Stimulated activated CD4-positive, alpha-beta T cell treated with anti-CD3 and anti-CD28 coated beads, Interleukin-2, amount 100 ng/mL, for 4 hours (primary cell): ENCODE data around the gene PYM1.
A peak's percentile ranks its signal among the peaks of the same experiment; 100 is the strongest.

Experiments used
- DNase-seq: peaks from one replicate; pipeline ENCODE4 v3.0.0-alpha.2; 2020; ENCODE audit warnings: low read depth

Gene PYM1

DNA sequence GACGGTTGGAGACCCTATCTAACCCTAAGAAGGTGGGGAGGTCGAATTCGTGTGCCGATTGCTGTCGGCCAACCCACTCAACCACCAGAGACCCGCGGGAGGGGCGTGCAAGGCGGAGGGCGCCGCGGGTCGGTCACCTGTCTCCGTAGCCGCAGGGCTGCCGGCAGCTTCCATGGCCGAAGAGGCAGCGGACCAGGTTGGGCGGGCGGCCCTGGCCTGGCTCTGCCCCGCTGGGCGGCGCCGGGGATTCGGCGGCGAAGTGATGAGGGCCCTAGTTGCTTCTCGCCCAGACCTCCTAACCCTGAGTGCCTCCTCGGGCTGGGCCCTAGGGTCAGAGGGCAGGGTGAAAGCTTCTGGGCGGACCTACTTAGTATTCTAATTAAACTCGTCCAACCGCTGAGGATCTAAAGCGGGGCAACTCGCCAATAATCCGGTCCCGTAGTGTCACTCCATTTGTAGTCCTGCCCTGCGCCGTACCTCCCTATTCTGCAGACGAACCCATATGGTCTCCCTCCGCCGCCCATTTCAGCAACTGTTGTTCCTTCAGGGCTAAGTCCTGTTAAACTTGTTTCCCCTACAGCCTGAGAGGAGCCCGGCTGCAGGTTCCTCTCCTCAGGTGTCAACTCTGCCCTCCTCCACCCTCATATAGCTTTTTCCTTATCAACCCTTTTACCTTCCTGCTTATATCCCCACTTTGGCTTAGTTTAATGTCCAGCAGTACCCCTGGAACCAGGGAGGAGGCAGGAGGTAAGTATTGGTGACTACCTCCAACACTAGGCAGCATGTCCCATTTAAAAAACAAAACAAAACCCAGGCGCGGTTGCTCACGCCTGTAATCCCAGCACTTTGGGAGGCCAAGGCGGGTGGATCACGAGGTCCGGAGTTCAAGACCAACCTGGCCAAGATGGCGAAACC is at the start of gene PYM1:
PYM1 (minus strand) TSS at position 307 of the 915 bp plus-strand sequence; CDS start at position 174, 133 bp downstream.
- peak; percentile 16 for DNase-seq

DNA sequence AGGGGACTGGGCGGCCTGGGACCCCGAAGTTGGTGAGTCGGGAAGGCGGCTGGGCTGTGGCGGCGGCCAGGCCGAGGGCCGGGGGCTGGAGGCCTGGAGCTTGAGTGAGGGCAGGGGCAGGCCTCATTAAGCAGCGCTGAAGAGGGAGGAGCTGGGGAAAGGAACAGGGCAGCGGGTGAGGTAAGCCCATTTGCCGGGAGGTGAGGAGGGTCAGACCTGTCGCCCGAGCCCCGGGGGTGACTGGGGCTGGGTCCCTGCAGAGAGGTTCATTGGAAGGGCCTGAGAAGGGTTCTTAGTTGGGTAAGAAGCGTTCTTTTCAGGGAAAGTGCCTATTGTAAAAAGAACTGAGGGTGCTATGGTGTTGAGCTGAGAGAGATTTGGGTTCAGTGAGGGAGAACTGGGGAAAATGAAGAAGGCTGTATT is 46.6 kb upstream of the PYM1 start:
- DNase-seq: no peak

DNA sequence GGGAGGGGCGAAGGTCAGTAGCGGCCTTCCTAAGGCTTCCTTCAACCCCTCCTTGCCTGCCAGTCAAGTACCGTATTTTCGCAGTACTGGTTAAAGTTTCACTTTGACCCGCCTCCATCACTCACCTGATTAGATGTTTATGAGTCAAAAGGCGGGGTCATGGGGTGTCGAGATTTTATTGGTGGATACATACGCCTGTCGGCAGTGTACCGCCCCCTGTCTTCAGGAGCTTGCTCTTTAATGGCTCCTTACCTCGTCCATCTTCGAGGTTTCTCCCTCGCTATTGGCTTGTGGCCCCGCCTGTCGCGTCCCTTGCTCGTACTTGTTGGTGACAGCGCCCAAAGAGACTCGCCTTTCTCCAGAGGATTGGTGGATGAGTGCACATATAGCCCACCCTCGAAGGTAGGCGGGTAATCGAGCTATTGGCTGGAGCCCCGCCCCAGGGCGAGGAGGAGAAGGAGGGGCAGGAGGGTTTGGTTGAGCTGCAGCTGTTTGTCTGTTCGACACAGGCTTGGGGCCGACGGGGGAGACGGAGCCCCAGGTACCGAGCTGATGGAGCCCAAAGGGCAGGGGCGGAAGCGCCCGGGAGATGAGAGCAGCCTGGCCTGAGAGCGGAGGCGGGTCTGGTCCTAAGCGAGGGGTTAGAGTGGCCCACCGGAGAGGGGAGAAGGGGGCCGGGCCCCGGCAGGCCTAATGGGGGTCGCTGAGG is 46.1 kb upstream of the PYM1 start, which contains the start of gene RAB5B:
RAB5B (plus strand) TSS at position 480 of the 709 bp plus-strand sequence. CDS start 12,883 bp downstream, outside the sequence.
- peak; percentile 98 for DNase-seq

DNA sequence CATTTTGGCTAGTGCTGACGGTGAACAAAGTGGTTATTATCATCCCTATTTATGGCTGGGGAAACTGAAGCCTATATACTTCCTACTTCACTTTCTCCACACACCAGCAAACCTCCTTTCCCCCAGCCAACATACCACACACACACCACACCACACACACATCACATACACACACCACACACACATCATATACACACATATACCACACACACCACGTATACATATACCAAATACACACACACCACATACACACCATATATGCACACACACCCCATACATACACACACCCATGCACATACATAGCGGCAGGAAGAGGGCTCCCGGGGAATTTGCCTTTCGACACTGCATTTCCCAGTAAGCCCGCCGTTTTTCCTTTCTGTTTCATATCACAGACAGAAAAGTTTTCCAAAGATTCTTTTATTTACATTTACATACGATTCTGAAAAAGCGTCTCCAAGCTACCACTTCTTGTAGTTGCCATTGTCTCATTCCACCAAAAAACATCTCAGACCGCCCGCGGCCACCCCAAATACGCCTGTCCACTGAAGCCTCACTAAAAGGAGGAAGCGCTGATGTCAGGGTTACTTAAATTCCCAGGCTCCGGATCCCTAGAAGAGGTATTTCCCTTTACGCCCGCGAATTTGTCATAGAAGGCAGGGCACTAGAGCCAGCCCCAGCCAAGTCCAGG is 45.4 kb upstream of the PYM1 start:
- DNase-seq: no peak

DNA sequence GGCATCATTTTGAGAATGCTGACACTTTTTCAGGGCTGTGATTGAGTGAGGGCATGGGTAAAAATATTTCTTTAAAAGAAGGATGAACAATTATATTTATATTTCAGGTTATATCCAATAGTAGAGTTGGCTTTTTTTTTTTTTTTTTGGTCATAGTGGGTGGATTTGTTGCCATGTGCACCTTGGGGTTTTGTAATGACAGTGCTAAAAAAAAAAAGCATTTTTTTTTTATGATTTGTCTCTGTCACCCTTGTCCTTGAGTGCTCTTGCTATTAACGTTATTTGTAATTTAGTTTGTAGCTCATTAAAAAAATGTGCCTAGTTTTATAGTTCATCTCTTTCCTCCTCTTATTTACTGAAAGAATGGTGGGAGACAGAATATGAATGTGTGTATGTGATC is 44.8 kb upstream of the PYM1 start:
- no peak for DNase-seq

DNA sequence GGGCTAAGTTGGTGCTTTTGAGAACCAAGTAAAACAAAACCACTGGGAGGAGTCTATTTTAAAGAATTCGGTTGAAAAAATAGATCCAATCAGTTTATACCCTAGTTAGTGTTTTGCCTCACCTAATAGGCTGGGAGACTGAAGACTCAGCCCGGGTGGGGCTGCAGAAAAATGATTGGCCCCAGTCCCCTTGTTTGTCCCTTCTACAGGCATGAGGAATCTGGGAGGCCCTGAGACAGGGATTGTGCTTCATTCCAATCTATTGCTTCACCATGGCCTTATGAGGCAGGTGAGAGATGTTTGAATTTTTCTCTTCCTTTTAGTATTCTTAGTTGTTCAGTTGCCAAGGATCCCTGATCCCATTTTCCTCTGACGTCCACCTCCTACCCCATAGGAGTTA is 44.3 kb upstream of the PYM1 start:
- no peak for DNase-seq

DNA sequence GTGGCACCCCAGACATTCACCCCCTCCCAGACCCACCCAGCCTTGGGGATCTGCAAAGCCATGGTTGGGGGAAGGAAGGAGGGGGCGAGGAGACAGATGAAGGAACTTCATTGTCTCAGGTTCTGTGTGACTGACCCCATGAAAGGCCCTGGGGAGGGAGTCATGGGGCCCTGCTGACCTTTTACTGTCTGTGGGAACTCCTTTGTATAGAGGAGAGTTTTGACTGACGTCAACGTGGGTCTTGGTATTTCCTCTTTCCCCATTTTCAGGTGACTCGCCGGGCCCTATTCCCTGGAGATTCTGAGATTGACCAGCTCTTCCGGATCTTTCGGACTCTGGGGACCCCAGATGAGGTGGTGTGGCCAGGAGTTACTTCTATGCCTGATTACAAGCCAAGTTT is 43.1 kb upstream of the PYM1 start:
- DNase-seq: no peak

DNA sequence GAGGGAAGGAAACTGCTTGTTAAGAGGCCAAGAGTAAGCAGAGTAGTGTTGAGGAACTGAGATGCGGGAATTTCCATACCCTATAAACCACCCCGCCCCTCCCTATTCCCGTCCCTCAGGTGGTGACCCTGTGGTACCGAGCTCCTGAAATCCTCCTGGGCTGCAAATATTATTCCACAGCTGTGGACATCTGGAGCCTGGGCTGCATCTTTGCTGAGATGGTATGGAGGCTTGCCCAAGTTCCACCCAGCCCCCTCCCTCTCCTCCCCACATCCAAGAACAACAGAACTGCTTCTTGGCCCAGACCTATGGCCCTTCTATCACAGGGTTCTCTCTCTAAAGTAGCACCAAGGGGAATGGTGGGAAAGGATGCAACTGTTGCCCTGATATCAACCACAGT is 41.7 kb upstream of the PYM1 start:
- DNase-seq: no peak

DNA sequence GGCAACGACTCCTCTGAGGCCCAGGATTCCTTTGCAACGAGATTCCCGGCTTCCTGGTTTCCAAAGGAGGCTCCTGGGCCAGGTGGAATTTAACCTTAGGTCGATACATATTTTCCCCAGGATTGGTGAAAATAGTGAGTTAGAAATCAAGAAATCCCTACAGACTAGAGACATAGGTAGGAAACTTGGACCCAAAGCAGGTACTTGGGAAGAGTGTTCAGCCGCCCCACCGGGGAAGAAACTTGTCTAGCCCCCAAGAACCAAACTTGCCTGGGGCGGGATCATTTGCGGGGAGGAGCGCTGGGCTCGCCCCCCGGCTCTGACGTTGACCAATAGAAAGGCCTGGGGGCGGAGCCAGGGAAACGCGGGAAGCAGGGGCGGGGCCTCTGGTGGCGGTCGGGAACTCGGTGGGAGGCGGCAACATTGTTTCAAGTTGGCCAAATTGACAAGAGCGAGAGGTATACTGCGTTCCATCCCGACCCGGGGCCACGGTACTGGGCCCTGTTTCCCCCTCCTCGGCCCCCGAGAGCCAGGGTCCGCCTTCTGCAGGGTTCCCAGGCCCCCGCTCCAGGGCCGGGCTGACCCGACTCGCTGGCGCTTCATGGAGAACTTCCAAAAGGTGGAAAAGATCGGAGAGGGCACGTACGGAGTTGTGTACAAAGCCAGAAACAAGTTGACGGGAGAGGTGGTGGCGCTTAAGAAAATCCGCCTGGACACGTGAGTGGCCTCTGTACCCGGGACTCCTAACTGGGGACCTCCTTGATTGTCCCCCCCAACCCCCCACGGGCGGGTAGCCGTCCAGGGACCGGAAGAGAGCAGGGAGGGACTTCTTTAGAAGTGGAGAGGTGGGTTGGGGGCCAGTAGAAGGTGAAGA is 39.0 kb upstream of the PYM1 start, which contains the start of gene CDK2:
CDK2 (plus strand) TSS at position 423 of the 874 bp plus-strand sequence; CDS start at position 602, 179 bp downstream.
- DNase-seq: peak; percentile 85

DNA sequence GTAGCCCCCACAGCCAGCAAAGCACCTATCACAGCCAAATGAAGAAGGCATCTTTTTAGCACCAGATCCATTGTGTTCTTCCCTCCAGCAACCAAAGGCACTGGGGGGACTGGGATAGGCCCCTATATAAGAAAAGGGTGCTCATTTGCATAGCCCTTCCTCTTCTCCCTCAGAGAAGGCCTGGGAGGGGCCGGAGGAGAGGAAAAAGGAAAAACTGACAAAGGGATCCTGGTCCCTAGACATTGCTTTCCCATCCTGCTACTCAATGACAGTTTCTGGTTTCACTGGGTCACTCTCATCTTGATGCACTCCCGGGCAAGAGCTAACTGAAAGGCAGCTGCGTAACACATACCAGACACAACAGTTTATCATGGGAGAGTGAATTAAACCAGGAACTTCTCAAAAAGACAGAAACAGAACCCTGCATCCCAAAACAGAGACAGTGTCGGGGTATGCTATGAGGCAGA is 38.3 kb upstream of the PYM1 start, which contains the start of gene PMEL:
PMEL (minus strand) TSS at position 102 of the 467 bp plus-strand sequence; CDS start at position 71, 31 bp downstream.
- no peak for DNase-seq

DNA sequence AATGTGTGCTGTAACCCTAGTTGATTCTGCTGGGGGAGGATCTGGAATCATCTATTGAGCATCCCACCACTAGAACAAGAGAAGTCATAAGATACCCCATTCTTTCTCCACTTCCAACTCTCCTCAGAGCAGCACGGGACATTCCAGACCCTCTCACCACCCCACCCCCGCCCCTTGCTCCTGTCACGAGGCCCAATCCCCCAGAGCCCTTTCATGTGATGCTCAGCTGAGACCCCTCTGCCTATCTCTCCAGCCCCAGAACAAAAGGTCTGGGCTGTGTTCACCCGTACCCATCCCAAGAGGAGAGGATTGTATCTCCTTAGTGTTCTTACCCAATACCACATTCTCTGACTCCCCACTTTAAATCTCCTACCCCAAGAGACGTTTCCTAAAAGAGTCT is 37.5 kb upstream of the PYM1 start:
- DNase-seq: no peak

DNA sequence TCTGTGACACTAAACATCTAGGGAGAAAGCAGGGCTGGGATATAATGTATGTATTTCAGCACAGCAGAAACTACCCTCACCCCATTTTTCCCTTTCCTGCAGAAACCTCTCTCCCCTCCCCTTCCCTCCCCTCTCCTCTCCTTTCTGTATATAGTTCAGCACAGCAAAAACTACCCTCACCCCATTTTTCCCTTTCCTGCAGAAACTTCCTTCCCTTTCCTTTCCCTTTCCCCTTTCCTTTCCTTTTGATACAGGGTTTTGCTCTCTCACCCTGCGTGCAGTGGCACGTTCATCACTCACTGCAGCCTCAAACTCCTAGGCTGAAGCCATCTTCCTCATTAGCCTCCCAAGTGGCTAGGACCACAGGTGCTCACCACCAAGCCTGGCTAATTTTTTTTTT is 36.1 kb upstream of the PYM1 start:
- DNase-seq: no peak

DNA sequence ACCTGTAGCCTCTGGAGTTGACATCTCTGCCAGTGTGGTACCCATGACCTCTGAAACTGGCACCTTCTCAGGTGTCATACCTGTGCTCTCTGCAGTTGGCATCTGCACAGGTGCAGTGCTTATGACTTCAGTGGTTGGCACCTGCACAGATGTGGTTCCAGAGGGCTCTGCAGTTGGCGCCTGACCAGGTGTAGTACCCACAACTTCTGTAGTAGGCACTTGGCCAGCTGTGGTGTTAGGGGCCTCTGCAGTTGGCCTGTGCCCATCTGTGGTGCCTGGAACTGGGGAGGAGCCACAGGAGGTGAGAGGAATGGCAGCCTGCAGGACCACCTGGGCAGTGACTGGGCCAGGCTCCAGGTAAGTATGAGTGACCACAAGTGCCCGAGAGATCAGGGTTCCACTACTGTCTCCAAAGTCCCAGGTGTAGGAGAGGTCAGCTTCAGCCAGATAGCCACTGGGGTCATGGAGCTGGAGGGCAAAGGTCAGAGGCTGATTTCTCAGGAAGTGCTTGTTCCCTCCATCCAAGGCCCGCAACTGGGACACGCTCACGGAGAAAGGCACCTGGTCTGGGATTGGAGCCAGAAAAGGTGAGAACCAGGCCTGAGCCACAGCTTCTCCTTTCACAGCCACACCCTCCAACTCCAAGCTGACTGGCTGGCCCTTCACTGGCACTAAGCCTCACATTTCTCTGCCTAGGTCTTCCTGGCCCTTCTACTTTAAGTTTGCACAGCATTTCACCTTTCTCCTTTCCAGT is 29.6 kb upstream of the PYM1 start:
- DNase-seq: no peak

DNA sequence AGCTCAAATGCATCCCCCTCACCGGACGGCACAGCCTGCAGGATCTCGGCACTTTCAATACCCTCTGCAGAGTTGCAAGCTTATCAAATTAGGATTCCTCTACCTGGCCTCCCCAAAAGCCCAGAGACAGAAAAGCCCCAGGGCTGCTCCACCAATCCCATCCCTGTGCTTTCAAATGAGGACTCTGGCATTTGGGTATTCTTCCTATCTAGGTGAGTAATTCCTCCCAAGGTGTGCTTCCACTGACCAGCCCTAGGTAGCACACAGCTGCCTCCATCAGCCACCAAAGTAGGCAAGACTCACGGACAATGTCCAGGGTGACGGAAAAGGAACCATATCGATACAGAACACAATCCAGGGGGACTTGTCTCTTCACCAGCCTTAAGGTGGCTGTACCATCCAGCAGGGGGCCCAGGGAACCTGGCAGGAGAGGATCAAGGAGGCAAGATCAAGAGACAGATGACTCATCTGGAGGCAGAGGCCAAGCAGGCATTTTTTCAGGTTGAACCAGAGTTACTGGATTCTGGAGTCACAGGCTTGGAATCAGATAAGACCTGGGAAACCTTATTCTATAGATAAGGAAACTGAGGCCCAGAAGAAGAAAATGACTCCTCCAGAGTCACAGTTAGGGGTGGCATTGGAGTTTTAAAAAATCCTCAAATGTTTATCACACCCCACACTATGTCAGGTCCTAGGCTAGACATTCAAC is 28.3 kb upstream of the PYM1 start:
- peak; percentile 32 for DNase-seq

DNA sequence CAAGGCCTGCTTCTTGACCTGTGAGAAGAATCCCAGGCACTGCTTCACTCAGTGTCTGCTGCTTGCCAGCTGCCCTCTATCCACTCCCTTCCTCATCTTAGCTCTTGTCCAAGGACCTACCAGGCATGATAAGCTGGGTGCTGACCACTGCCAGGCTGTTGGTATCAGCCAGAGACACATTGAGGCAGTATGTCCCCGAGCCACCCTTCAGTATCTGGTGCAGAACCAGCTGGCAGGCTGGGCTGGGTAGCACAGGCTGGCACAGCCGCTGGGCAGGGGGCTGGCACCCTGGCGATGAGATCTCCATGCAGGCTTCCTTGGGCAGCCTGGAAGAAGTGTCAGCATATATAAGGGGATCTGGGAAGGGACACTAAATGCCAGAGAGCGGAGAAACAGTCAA is 27.6 kb upstream of the PYM1 start:
- no peak for DNase-seq

DNA sequence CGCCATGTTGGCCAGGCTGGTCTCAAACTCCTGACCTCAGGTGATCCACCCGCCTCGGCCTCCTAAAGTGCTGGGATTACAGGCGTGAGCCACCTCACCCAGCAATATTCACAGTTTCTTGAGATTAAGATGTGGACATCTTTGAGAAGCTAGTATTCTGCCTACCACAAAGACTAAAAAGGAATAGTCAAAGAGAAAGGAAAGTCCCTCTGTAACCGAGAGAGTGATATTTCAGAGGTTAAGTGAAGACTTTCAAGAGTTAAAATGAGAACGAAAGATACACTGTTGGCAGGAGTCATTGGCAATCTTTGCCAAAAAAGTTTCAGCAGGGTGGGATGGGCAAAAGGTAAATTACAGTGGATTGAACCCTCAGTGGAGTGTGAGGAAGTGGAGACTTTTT is 18.9 kb upstream of the PYM1 start:
- no peak for DNase-seq

DNA sequence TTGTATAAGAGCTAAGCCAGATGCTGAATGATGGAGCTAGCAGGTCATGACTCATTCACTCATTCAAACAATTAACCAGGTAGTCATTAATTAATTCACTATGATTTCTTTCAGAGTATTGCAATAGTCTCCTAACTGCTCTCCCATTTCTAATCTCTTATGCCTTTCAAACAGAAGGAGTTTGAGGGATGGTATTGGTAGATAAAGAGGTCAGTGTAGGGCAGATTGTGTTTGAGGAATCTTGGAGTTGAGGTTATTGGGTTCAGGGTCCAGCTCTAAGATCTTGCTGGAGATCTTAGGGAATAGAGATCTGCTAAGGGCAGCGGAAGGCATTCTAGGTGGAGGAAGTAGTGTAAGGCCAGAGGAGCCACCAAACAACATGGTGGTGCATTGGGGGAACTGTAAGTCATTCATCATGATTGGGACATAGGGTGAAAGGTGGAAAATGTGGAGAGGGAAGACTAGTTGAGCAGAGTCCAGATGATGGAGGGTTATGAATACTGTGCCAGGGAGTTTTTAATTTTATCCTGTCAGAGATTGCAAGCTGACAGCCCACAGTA is 15.0 kb upstream of the PYM1 start:
- no peak for DNase-seq

DNA sequence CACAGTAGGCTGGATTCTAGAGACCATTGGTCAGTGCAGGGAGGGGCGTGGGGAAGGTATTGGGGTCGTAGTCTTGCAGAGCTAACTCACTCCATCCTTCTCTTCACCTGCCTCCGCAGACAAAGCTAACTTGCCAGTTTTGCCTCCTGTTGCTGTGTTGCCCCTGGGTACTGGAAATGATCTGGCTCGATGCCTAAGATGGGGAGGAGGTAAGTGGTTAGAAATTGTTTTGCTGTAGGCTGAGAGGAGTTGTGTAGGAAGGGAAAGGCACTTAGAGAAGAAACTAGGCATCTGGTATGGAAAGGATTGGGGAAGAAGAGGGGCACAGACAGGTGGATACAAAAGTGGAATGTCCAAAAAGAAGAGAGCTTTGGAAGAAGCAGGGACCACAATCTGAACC is 14.4 kb upstream of the PYM1 start:
- DNase-seq: no peak

DNA sequence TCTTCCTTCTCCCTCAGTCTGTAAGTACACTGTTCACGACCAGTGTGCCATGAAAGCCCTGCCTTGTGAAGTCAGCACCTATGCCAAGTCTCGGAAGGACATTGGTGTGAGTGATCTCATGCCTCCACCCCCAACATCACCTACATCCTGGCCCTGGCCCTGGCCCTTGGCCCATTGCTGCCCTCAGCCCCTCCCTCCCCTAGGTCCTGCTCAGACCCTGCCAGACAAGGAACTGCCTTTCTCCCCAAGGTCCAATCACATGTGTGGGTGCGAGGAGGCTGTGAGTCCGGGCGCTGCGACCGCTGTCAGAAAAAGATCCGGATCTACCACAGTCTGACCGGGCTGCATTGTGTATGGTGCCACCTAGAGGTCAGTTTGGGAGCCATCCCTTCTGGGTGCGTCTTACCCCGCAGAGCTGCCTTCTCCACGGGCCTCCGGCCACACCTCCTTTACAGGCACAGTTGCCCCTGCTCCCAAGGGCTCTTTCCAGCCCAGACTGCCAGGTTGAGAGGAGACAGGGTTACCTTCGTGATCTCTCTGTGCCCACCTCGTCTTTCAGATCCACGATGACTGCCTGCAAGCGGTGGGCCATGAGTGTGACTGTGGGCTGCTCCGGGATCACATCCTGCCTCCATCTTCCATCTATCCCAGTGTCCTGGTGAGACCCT is 12.5 kb upstream of the PYM1 start:
- DNase-seq: peak; percentile 77
